HG03457 (cell line): ENCODE results near the gene SMOC1.

Experiments used
- ATAC-seq: cut with Tn5 transposase; IDR thresholded peaks from one replicate; pipeline ENCODE4 v1.9.1; 2021; ENCODE audit warnings: moderate number of reproducible peaks; ENCODE audit not compliant: unreplicated experiment

SMOC1 gene

GRCh38 chr14:69879175-69880043 lies at the start of gene SMOC1:
Gene SMOC1, plus strand, starts transcription at chr14:69879416. Its CDS starts 263 bp downstream, at chr14:69879679.
- ATAC-seq, result no peak

GRCh38 chr14:69838881-69839416 lies 40.3 kb upstream of the SMOC1 start:
- no peak for ATAC-seq

- ATAC-seq, result no peak
Measured at GRCh38 chr14:69839661-69840060, 39.6 kb upstream of the SMOC1 start.

GRCh38 chr14:69841656-69842055 lies 37.6 kb upstream of the SMOC1 start:
- no peak for ATAC-seq

DNA sequence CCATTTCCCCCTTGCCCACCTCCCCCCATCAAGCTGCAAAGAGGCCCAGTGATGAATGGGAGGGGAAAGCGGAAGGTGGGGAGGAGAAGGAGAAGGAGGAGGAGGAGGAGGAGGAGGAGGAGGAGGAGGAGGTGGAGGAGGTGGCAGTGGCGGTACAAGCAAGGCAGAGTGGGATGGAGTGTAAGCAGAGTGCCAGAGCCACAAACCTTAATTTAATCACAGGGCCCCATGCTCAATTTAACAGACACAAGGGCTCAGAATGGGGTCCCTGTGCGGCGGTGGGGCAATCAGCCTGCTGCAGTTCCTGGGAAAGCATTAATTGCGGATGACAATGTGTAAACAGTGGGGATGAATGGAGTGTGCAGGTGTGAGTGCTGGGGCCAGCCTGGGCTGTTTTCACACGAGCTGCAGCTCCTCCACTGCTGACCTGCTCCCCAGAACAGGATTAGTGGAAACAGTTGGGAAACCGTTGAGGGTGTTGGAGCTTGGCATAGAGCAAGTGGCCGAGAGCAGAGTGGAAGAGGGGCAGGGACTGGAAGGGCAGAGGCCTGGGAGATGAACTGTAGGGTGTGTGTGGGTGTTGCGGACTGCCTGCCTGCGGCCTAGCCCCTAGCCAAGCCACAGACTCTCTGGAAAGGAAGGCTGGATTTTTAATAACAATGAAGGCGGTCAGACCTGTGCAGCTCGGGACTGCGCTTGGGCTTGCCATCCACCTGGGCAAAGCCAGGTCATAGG lies 36.4 kb upstream of the SMOC1 start:
- no peak for ATAC-seq

- ATAC-seq, result no peak
Measured at GRCh38 chr14:69844171-69844570, 35.0 kb upstream of the SMOC1 start.

DNA sequence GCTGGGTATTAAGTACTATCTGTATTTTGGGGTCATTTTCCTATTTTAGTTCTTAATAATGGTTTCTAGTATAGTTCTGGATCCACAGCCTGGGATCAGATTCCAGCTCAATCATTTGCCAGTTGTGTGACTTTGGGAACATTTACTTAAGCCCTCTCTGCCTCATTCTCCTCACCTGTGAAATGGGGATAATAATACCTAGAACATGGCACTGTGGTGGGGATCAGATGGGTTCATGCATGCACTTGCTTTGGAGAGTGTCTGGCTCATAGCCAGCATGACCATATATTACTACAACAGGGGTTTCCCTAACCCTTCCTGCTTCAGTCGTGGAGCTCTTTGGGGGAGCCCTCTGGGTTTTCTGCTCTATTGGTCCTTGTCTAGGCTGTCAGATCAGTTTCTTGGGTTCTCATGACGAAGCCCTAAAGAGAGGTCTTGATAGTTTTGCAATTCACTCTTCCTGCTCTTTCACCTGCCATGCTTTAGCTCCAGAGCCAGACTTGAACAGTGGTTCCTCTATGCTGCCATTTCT lies 34.1 kb upstream of the SMOC1 start:
- ATAC-seq, result no peak

- no peak for ATAC-seq
Measured at GRCh38 chr14:69845787-69846186, 33.4 kb upstream of the SMOC1 start.

GRCh38 chr14:69848156-69848555 lies 31.1 kb upstream of the SMOC1 start:
- no peak for ATAC-seq

- no peak for ATAC-seq
Measured at GRCh38 chr14:69848903-69849391, 30.3 kb upstream of the SMOC1 start.

DNA sequence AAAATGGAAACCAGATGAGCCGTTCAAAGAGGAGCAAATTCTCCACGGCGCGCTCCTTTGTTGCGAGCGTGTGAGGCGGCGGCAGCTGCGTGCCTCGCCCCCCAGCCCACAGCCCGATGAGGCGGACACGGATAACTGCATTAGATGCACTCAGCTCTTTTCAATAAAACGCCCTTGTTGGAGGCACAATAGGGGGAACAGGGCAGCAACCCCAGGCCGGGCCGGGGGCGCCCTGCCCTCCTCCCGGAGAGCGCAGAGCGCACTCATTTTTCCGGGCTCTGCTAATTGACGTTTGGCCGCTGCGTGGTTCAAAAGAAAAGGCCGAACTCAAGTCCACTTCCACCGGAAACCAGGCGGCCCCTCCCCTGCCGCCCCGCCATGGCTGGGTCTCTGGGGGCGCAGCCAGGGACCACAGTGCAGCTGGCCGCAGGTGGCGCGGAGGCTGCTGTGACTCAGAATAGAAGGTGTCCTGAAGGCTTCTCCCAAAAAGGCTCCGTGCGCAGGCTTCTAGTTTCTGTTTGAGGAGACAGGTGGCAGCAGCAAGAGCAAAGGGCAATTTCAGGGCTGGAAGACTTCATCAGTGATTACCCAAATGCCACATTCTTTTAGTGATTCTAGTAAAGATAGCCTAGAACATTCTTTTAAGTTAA lies 29.0 kb upstream of the SMOC1 start:
- ATAC-seq, result no peak

DNA sequence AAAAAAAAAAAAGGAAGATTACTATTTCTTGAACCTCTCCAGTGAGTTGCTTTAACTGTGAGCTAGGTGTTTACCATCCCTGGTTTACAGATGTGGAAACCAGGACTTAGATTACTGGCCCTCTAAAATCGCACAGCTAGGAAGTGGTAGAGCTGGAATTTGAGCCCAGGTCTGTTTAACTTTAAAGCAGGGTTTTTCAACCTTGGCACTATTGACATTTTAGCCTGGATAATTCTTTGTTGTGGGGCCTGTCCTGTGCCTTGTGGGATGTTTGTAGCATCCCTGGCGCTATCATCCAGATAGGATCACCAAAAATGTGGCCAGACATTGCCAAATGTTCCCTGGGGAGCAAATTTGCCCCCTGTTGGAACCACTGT lies 28.5 kb upstream of the SMOC1 start:
- ATAC-seq, result no peak

DNA sequence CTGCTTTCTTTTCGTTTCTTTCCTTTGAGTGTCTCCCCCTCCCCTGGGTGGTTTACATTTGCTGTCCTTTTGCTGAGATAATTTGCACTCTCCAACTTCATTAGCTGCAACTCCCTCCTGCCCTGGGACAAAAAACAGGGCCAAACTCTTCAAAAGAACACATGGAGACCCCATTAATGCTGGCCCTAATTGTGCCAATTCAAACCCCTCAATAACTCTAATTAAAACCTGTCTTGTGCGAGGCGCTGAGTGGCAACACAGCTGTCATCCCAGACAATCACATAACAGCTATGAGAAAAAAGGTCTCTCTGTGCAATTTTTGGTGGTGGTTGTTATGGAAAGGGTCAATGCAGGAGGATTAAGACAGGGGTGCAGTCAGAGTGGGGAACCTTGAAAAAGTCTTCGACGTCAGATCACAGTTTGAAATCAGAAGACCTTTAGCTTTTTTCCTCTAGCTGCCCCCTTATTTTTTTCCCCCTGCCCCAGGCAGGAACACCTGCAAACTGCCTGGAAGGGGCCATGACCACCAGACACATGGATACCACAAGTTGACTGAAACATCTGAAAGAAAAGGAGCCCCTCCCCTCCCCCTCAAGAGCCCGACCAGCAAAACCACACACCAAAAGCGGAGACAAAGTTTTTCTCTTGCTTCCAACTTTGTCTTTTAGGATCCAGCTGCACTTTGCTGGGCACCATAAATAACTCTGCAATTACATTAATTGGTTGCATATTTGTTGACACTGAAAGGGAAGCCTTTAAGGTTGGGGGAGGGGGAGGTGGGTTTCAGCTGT lies 26.5 kb upstream of the SMOC1 start:
- no peak for ATAC-seq

DNA sequence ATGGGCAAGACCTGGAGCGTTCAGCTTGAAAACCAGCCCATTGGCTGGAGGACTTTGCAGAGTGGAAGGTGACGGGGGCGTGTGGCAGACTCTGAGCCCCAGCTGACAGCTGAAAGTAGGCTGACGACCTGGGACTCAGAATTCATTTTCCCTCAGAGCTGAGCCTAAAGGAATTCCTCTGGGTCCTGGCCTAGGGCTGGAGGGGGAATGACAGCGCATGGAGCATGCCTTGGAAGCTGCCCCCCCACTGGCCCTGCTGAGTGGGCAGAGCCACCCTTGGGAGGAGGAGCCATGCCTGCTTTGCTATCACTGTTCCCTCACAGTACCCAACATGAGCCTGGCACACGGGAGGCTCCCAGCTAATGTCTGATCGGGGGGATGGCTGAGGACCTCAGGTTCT lies 25.4 kb upstream of the SMOC1 start:
- no peak for ATAC-seq

DNA sequence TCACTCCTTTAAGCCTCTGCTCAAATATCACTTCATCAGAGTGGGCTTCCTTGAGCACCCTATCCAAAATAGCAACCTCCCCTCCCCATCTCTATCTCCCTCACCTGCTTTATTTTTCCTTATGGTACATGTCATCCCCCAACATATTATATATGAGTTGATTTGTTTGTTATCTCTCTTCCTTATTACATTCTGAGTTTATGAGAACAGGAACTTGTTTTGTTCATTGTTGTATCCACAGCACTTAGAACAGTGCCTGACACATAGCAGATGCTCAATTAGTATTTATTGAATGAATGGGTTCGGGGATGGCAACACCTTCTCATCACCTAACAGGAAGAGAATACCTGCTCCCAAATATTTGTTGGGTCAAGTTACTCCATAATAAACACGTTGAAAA lies 24.6 kb upstream of the SMOC1 start:
- no peak for ATAC-seq

DNA sequence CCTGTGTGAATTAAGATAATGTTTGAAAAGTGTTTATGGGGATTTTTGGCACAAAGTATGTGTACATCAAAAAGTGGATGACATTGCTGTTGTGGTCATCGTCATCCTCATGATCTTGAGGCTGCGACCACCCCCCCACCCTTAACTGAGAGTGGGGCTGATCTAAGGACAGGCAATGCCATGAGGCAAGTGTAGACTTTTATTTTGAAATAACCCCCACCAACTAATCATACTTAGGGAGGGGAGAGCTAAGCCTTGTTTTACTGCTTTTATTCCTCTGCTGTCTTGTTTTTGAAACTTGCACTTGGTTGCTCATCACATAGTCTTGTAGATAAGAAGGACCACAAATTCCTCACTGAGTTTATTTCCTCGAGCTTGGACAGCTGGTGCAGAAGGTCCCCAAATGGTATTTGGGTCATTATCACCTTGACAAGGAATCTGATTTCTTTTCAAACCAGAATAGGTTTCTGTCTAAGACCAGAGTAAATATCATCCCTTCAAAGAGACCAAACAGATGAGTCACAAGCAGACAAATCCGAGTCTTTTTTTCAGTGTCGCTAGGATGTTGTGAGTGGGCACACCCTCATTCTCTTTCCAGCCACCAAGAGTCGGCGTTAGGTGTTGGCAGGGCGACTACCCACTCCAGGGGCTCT lies 23.9 kb upstream of the SMOC1 start:
- ATAC-seq, result no peak

GRCh38 chr14:69858801-69859200 lies 20.4 kb upstream of the SMOC1 start:
- no peak for ATAC-seq

DNA sequence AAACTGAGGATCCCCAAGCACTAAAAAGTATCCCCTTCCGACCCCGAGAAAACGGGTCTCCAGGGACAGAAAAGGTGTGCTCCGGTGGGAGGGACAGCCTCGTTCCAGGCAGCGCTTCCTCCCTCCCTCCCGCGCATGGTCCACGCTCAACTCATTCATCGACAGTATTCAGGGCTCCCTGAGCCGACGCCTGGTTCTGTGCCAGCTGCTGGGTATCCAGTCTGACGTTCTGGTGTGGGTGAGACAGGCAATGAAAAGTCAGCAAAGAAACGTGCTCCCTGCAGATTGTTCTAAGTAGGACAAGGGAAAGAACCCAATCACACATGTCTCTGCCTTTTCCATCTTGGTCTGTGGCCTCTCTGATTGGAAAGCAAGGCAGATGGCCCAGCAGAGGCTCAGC lies 19.6 kb upstream of the SMOC1 start:
- ATAC-seq, result no peak

DNA sequence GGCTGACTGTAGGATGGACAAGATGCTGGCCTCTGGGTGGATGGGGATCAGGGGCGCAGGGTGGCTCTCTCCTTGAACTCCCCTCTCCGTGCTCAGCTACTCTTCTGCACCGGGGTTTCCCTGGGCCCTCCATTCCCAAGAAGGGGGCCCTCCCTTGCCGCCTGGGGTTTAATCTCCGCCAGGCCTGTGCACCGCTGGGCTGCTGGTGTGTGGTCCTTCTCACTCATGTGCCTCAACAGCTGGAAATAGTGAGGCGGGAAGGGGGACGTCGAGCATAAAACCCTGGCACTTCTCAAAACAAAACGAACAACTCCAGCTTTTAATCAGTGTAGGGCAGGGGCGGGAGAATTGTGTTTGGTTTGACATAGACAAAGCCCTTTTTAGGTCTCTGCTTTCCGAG lies 19.0 kb upstream of the SMOC1 start:
- ATAC-seq, result no peak
